Fibroblast of pulmonary artery (primary cell): ENCODE data around the gene GULP1.
A peak's percentile ranks its signal among the peaks of the same experiment; 100 is the strongest.

ENCODE experiments used
- DNase-seq: peaks from one replicate; pipeline ENCODE4 v3.0.0-alpha.2; 2010; ENCODE audit warnings: low read depth
- H3K4me3 ChIP-seq: replicated peaks from 2 replicates; pipeline ENCODE4 v1.5.1; 2011; ENCODE audit warnings: low read depth, mild to moderate bottlenecking, control low read depth, low read length, moderate library complexity
- CTCF ChIP-seq: IDR thresholded peaks from 2 replicates; pipeline ENCODE4 v1.5.1; 2011; ENCODE audit warnings: mild to moderate bottlenecking, control low read depth, low read length, inconsistent platforms; ENCODE audit errors: missing control alignments

Gene GULP1

GRCh38 chr2:188383158-188383557 is 91.5 kb downstream of the GULP1 start:
- no peak for TF ChIP-seq CTCF

GRCh38 chr2:188385857-188386256 is 94.2 kb downstream of the GULP1 start:
- H3K4me3 ChIP-seq = no peak overlapping the region
- TF ChIP-seq CTCF = no peak
- no peak for DNase-seq

More at GRCh38 chr2:188383158-188383557, 91.5 kb downstream of the GULP1 start:
- no peak for DNase-seq
- peak overlapping the region; percentile 8 for H3K4me3 ChIP-seq

GRCh38 chr2:188388831-188389230 is 97.2 kb downstream of the GULP1 start:
- H3K4me3 ChIP-seq = no peak overlapping the region

GRCh38 chr2:188391354-188391753 is 99.7 kb downstream of the GULP1 start:
- TF ChIP-seq CTCF = no peak
- no peak overlapping the region for H3K4me3 ChIP-seq
- DNase-seq = no peak

More at GRCh38 chr2:188388831-188389230, 97.2 kb downstream of the GULP1 start:
- no peak for DNase-seq
- TF ChIP-seq CTCF = no peak

GRCh38 chr2:188394931-188395472 is 103.3 kb downstream of the GULP1 start:
- no peak for DNase-seq
- no peak for TF ChIP-seq CTCF
- H3K4me3 ChIP-seq = no peak overlapping the region

GRCh38 chr2:188395903-188396689 is 104.4 kb downstream of the GULP1 start:
- no peak for TF ChIP-seq CTCF
- no peak overlapping the region for H3K4me3 ChIP-seq
- no peak for DNase-seq
